EH (cell line): Measurements from ENCODE around the gene CIDEB.
A peak's percentile ranks its signal among the peaks of the same experiment; 100 is the strongest.

Source experiments
- DNase-seq: peaks from one replicate; pipeline ENCODE4 v3.0.0-alpha.2; 2015; ENCODE audit warnings: low read depth

Gene CIDEB

DNA sequence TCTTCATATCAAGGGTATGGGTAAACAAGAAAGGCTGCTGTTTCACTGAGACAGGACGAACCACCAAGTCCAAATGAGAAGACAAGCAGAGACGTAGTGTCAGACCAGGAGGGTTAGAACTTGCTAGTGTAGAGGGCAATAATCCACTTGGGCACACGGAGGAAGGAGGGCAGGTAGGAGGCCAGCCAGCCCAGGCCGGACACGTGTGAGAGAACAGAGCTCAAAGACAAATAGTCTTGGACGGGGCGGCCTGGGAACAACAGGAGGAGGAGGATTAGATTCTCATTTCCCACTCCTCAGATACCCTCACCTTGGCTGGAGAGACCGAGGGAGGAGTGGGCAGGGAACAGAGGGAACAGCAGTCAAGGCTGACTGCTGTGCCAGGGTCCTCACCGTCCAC, 17.0 kb downstream of the CIDEB start:
- DNase-seq, result no peak

DNA sequence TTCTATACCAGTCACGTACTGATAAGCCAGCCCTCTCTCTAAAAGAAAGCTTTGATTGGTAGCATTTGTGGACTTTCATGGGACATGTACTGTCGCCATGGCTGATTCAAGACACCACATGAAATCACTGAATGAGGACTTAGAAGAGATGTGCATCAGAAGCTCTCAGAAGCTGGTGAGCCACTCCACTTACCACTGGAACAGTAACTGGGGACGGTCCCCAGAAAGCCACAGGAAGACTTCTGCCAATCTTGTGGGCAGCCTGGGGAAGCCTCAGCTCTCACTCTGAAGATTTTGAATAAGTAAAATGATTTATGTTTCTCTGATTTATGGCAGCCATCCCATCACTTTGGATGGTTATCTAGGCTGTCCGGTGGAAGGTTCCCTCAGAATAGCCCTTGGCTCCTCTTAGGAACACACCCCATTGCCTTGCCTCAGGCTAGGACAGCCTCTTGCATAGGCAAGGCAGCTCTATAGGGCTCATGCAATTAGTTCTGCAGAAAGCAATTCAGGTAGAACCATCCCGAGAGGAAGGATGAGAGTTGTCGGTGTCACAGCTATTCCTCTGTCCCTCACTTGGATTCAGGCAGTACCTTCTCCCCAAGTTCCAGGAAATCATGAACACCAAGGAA, 18.0 kb downstream of the CIDEB start:
- DNase-seq, result no peak

DNA sequence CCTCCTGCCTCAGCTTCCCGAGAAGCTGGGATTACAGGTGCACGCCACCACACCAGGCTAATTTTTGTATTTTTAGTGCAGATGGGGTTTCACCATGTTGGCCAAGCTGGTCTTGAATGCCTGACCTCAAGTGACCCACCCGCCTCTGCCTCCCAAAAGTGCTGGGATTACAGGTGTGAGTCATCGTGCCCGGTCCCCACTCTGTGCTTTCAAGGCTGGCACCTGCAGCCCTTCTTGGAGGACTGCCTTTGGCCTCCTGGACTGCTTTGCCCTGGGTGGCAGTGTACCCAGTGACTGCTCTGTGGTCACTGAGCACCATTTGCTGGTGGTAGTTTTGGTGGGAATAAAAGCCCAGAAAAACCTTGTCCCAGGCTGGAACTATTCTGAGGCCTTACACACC, 20.8 kb downstream of the CIDEB start:
- no peak for DNase-seq

DNA sequence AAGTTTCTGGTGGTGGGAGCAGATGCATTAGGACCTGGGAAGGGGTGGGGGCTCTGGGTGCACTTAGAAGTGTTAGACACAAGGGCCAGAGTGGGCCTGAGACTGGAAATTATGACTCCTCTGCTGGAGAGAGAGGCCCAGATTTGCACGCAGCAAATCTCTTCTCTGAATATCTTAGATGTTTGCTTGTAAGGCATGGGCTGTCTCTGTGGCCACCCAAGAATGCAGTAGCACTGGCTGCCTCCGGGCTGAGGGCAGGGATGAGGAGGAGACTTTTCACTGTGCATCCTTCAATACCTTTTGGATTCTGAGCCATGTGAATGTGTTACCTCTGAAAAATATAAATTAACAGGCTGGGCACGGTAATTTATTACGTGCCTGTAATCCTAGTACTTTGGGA, 22.4 kb downstream of the CIDEB start:
- peak; percentile 27 for DNase-seq

DNA sequence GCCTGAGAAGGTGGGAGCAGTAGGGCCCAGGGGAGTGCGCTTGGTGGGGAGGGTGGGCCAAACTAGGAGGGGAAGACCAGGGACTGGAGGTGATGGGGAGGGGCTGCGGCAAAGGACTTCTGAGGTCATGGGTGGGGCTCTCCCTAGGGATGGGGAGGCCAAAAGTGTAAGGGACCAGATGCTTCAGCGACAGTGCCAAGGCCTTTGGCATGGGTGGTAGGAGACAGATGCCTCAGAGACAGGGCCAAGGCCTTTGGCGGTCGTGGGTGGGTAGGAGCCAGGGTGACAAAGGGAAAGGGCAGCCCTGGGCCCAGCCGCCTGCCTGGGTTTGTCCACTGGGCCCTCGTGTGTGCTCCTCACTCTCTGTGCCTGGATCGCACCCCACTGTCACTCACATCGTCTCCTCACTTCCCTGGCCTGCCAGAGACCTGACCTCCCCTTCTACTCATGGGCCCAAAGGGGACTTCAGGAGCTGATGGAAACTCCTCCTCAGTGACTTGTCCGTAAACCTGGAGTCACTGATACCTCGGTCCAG, 23.2 kb downstream of the CIDEB start:
- no peak for DNase-seq

DNA sequence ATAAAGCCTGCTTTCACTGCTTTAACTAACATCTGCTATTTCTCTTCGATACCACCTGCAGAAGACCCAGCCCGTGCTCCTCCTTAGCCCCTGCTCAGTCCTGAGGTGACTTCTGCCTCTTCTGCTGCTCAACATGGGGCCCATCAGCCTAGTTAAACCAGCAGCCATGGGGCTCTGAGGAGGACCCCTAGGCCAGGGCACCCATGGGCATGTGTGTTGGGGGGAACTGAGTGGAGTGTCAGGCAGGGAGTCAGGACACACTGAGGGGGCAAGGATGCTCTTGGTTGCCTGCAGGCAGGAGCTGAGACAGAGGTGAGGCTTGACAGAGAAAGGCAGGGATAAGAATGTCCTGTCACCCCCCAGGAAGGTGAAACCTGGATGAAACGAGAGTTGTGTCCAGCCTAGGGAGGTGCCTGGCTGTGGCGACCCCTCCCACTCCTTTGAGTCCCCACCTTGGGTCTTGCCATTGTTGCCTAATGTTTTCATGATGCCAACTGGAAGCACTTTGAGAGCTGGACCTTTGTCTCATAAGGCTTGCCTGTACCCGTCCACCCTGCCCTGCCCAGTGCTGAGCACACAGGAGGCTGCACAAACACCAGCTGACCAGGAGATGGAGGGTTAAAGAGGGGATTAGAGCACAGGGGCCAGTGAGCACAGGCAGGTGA, 23.8 kb downstream of the CIDEB start:
- no peak for DNase-seq

DNA sequence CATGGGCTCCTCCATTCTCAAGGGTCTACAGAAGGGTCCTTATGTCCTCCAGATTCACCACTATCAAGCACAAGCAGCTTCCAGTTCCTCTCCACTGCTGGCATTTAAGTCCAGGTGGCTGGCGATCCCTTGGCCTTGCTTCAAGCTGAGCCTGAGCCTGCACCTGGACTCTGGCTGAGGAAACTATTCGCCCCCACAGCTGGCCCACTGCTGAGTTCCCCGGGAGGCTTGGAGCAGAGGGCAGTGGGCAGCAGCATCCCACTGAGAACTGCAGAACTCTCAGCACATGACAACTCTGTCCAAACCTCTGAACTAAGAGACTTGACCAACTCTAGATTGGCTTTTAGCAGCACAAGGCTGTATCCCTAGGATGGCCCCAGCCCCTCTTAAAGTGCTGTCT, 25.0 kb downstream of the CIDEB start:
- DNase-seq, result no peak

DNA sequence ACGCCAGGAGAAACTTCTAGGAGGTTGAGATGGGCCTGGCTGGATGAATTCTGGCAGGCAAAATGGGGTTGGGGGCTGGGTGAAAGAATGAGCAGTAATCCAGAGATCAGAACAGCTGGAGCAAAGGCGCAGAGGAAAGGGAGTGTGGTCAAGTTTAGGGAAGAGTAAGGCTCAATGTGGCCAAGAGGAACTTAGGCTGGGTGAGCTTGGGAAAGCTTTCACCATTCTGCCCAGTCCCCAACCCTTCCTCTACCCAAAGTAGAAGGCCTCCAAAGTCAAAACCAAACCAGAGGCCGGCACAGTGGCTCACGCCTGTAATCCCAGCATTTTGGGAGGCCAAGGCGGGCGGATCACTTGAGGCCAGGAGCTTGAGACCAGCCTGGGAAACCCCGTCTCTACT, 26.1 kb downstream of the CIDEB start:
- no peak for DNase-seq

DNA sequence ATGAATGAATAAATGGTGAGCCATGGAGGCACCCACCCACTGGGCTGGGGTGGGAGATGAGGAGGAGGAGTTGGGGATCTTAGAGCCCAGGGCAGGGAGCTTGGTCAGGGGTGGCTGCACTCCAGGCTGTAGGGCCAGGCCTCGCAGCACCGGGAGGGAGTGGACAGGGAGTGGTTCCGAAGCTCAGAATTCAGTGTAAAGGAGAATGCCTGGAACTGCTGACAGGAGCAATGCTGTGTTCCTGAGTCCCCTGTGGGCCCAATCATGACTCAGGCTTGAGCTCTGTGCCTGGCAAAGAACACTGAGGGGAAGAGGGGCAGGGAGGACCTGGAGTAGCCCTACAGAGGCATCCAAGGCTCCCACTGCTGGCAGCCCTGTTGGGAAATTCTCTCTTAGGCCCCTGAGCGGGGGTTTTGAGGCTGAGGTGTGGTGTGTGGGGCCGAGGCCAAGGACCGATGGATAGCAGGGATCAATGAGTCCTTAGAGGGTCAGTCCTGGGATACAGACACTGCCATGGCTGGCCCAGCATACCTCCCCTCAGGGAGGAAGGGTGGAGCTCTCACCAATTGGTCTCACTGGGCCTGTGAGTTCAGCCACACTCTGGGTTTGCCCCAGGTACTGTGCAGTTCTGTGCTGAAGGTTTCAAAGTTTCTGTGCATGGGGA, 26.8 kb downstream of the CIDEB start:
- DNase-seq, result no peak

DNA sequence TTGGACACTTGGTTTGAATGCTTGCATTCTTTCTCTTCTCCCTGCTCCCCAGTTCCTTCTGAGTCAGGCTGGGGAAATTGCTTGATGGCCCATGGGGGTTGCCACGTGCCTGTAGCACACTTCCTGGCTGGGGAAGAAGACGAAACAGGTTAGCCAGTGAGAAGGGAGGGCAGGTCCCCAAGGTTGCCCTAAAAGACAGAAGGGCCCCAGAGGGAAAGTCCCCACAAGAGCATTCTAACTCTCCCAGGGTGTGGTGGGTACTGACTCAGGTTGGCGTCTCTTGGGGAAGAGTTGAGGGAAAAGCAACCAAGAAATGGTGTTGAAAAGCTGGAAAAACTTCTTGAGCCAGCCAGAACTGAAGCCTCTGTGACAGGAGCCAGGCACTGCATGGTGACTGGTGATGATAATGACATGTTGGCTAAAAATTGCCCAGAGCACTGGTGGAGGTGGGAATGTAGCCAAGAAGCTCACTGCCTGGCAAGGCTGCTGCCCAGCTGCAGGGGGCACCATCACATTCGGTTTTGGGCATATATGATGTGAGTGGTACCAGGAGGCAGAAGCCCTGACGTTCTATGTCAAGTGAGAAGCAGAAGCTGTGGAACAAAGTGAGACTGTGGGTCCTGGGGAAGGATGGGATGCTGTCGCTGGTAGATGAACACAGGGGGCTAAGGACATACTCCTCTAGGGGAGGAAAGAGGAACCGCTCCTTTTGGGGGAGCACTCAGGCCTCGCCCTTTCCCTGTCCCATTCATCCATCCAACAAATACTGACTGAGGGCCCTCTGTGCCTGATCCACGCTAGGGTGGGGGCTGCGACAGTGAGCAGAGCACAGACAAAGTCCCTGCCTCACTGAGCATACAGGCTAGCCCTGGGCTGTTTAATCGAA, 28.2 kb downstream of the CIDEB start:
- peak; percentile 24 for DNase-seq

DNA sequence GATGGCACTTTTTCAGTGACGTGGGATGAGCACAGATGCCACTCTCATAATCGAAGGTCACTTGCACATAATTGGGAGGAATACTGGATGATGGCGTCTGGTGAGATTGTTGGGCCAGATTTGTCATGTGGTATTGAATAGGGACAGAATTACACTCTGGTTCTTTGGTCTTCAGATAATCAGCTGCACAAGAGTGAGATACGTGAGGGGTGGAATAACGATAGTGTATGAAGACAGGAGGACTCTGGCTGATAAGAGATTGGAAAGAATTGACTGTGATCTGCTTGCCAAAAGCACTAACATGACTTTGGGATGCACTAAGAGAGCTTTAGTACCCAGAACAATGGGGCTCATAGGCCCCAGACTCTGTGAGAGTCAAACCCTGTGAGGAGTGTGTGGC, 29.4 kb downstream of the CIDEB start:
- DNase-seq, result no peak

DNA sequence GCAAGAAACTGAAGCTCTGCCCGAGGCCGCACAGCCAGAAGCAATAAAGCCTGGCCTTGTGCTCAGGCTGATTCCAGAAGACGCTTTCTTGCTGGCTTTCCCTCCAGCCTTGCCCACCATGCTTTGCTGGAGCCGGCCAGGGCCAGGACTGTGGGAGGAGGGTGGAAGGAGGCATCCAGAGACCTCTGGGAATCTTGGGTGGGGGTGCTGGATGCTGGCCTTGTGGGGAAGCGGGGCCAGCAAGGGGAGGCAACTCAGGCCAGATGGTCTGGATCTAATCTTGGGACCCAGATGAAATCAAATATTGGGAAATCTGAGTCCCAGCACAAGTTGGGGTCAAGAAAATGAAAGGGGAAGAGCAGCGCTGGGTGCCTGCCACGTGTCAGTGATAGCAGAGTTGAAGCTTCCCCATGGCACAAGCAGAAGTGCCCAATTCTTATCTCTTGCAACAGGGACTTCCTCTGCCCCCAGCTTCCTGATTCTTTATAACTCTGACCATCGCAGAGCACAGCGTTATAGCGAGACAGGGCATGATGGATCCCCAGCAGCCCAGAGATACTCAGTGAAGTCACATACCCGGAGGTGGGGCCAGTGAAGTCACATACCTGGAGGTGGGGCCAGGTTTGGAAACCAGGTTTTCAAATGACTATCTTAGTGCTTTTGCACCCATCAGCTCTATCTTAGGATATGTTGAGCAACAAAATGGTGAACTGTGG, 30.0 kb downstream of the CIDEB start:
- DNase-seq, result no peak

DNA sequence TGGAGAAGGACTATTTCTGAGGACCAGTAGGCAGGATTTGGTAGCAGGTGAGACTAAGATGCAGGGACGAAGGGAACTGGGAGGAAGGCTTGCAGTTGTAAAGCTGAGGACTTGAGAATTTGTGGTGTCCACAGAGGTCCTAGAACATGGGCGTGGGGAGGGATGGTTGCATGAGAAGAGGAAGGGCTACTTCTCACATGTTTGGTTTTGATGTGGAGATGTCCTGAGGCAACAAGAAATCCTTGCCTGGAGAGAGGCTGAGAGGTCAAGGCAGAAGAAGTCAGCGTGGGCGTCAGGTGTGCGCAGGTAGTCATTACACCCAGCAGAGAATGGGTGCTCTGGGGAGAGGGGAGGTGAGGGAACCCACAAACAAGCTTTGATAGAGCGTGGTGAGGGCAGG, 30.7 kb downstream of the CIDEB start:
- no peak for DNase-seq

DNA sequence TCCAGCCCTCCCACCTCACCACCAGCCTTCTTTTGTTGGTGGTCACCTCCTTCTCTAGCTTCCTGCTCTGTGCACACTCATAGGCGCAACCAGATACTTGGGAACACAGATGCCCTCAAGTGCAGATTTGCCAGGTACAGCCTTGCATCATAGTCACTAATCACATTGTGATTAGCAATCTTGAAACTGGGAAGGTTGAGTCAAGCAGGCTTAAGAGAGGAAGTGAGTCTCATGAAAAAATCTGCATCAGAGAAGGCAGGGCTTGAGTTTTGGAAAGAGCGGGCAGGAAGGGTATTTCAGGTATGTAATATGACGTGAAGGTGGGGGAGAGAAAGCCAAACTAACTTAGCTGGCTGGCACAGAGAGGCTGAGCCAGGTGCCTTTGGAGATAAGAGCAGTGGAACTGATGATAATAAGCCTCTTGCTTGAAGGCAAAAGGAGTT, 33.7 kb downstream of the CIDEB start:
- no peak for DNase-seq

DNA sequence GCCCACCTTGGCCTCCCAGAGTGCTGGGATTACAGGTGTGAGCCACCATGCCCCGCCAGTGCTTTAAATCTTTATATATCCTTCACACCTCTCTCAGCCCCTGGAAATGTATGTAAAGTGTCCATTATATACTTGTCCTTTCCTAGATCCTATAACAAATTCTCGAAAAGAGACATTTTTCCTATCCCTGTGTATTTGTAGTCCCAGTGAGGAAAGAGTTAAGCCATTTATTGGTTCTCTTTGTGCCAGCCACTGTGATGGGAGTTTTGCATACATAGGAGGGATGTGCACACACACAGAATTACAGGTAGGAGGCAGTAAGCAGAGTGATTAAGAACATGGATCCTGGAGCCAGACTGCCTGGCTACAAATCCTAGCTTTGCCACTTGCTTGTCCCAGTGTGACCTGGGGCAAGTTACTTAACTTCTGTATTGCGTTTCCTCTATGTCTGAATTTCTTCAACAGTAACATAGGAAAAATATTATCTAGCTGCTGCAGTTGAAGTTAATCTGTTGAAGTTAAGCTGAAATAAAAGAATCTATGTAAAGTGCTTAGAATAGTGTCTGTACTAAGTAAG, 34.3 kb downstream of the CIDEB start:
- DNase-seq, result no peak

DNA sequence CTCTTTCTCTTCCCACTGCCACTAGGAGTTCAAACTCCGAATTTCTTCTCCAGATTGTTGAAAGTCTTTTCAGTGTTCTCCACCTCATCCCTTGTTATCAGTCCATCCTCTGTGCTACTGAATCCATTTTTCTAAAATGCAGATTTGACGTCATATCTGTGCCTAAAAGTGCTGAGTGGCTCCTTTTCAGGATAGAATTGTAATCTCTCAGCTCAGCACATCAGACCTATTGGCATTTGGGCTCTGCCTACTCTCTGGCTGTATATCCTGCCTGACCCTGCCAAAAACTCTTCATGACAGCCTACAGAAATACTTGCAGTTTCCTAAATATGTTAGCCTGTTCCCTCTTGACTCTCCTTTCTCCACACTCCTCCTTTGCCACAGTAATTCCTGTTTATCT, 35.3 kb downstream of the CIDEB start:
- DNase-seq, result no peak

DNA sequence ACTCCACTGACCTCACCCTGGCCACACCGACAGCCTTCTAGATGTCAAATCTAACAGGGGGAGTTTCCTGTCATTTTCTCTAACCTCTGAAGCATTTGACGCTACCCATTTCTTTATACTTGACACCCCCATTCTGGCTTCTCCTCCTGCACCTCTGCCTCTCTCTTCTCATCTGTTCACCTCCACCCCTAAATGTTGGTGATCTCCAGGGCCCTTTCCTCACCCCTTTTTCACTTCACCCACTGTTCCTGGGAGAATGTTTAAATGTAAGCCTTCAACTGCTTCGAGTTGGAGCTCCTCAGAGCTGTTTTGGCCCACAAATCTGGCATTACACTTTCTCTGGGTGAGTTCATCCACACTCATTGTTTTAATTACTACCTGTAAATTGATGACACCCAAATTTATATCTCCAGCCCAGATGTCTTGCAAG, 35.9 kb downstream of the CIDEB start:
- no peak for DNase-seq

DNA sequence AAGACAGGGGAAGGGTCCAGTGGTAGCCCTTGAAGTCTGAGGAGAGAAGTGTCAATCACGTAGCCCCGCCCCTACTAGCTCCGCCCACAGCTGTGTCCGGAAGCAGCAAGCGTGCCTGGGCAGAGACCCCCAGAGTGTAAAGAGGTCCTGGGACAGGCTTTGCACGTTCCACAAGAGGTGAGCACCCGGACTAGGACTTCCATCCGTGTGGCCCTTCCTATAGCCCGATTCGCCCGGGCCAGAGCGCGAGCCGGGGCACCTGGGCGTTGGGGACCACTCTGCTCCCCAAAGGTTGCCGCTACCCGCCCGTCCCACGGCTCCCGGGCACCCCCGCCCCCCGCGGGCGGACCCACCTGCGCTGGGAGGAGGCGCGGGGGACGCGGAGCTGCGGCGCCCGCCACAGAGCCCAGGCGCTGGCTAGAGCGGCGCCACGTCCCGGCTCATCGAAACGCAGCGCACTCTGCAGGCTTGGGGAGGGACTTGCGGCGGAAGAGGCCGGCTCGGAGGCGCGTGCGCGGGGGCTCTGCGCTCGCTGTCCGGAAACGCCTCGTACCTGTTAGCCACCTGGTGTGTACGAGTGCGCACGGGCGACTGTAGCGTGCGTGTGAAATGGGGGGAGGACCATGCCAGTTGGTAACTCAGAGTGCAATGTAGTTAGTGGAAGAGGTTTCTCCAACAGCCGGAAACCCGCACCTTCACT, 36.5 kb downstream of the CIDEB start, which contains the start of gene RABGGTA:
TSS of gene RABGGTA (minus strand) at position 464 of the 700 bp plus-strand sequence. CDS start 482 bp downstream, outside the sequence.
- peak; percentile 82 for DNase-seq

DNA sequence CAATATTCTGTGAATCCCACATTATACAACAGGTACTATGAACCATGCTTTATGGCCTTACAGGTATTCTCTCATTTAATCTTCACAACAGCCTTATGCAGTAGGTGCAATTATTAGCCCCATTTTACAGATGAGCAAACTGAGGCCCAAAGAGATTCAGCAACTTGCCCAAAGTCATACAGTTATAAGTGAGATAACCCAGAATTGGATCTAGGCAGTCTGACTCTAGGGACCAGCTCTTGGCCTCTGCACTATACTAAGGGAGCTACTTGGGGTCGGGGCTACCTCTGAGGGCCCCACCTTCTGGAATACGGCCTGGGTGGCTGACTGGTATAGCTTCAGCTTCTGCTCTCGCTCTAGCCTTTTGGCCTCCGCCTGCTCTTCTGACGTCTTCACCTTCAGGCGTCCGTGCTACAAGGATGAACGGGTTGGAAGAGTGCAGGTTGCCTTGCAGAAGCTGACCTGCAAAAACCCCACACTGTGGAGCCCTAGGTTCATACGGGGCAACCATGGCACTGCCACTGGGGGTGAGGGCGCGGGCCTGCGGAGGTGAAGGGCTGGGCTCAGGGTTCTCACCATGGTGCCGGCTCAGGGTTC, 37.1 kb downstream of the CIDEB start:
- DNase-seq, result no peak
